T-cell (primary cell): ENCODE results near the gene NME1. TPM values are rescaled to one million over a fixed set of nuclear protein-coding genes. Genes with fewer than 3 reads are reported as not detected.

Experiments
- ATAC-seq, 4 experiments: fragments of 200-7000 bp in 3 of 4; fragments of 150-1000 bp in 1 of 4; cut with Tn5 transposase; replicated peaks in 1 of 4; 1 replicate in 3 of 4; 2 replicates in 1 of 4; pipeline ENCODE4 v1.10.0; 2021; ENCODE audit warnings: moderate library complexity in 3 of 4, mild to moderate bottlenecking in 2 of 4, moderate number of reproducible peaks in 1 of 4
- CTCF ChIA-PET, 2 donors: fragments of 300-600 bp; sonication (Branson Sonifier 250); formaldehyde crosslinking; loops; one replicate each; lab custom pipeline; 2022; ENCODE audit warnings: antibody characterized with exemption in 2 of 2; lab: Charles Lee
- POLR2A ChIA-PET, 2 donors: fragments of 300-600 bp; sonication (Branson Sonifier 250); formaldehyde crosslinking; loops; one replicate each; lab custom pipeline; 2022; ENCODE audit warnings: antibody characterized with exemption in 2 of 2; lab: Charles Lee
- DNase-seq, 35 experiments: peaks; one replicate each; pipeline versions ENCODE4 v3.0.0 to v3.0.0-alpha.2; 2013 to 2023
- H3K27ac ChIP-seq: one replicate; pipeline ENCODE4 v1.5.1; 2013; ENCODE audit warnings: low read length
- H3K27me3 ChIP-seq, 2 experiments: replicated peaks in 1 of 2; 1 replicate in 1 of 2; 2 replicates in 1 of 2; pipeline versions ENCODE4 v1.6.1 to v1.7.0; 2013; ENCODE audit warnings: low read length in 1 of 2, mixed read lengths in 1 of 2; ENCODE audit not compliant: control insufficient read depth in 2 of 2, insufficient read depth in 2 of 2; ENCODE audit errors: extremely low read depth in 1 of 2
- H3K36me3 ChIP-seq, 2 donors: 1 replicate in 1 of 2; 2 replicates in 1 of 2; pipeline versions ENCODE4 v1.6.1 to v1.7.0; 2013; ENCODE audit warnings: low read length in 1 of 2; ENCODE audit not compliant: control insufficient read depth in 2 of 2, insufficient read depth in 1 of 2; ENCODE audit errors: extremely low read depth in 1 of 2
- H3K4me1 ChIP-seq, 2 experiments: 1 replicate in 1 of 2; 2 replicates in 1 of 2; pipeline versions ENCODE4 v1.6.1 to v1.7.0; 2013; ENCODE audit warnings: low read length in 2 of 2, mixed read lengths in 1 of 2; ENCODE audit not compliant: insufficient read depth in 2 of 2, control insufficient read depth in 1 of 2; ENCODE audit errors: extremely low read depth in 1 of 2
- H3K4me3 ChIP-seq, 2 donors: 1 replicate in 1 of 2; 2 replicates in 1 of 2; pipeline versions ENCODE4 v1.5.1 to v1.7.0; 2013; ENCODE audit warnings: mild to moderate bottlenecking in 2 of 2, low read length in 1 of 2, moderate library complexity in 1 of 2; ENCODE audit not compliant: control insufficient read depth in 1 of 2; ENCODE audit errors: extremely low read depth in 1 of 2
- H3K9me3 ChIP-seq: 2 replicates; pipeline ENCODE4 v1.7.0; 2013
- H3K27ac Mint-ChIP-seq, 2 donors: one replicate each; pipeline ENCODE4 v1.8.0; 2020 to 2021; ENCODE audit warnings: mild to moderate bottlenecking in 2 of 2, mixed read lengths in 2 of 2
- H3K27me3 Mint-ChIP-seq, 2 donors: one replicate each; pipeline ENCODE4 v1.8.0; 2021 to 2022; ENCODE audit warnings: mixed read lengths in 2 of 2
- H3K36me3 Mint-ChIP-seq: one replicate; pipeline ENCODE4 v1.8.0; 2021; ENCODE audit warnings: mixed read lengths
- H3K4me1 Mint-ChIP-seq, 3 donors: one replicate each; pipeline ENCODE4 v1.8.0; 2020 to 2022; ENCODE audit warnings: mixed read lengths in 3 of 3, mild to moderate bottlenecking in 1 of 3
- H3K4me3 Mint-ChIP-seq, 3 donors: one replicate each; pipeline ENCODE4 v1.8.0; 2020 to 2022; ENCODE audit warnings: mild to moderate bottlenecking in 3 of 3, mixed read lengths in 3 of 3, moderate library complexity in 3 of 3
- H3K9me3 Mint-ChIP-seq, 3 donors: one replicate each; pipeline ENCODE4 v1.8.0; 2020 to 2022; ENCODE audit warnings: mixed read lengths in 3 of 3
- WGBS: methylation state at CpG from one replicate; pipeline ENCODE4 v1.1.5; 2013; ENCODE audit warnings: missing lambda C conversion rate; ENCODE audit not compliant: insufficient coverage; 5-methylcytosine and 5-hydroxymethylcytosine counted together
- total RNA-seq, 35 experiments: library from RNA in 6 of 35; stranded (reverse) in 6 of 35; fragments of 120-200 nt in 1 of 35; gene quantifications; one replicate each; pipeline versions ENCODE4 v1.2.1 to v1.2.4 and lab custom pipeline; 2013 to 2026

NME1 gene
- total RNA-seq, 5 donors from 2014 or later (not counting 1 experiment from before 2014, with no cell fraction given) = 17.7 to 28.0 (median 22.1) TPM

DNA sequence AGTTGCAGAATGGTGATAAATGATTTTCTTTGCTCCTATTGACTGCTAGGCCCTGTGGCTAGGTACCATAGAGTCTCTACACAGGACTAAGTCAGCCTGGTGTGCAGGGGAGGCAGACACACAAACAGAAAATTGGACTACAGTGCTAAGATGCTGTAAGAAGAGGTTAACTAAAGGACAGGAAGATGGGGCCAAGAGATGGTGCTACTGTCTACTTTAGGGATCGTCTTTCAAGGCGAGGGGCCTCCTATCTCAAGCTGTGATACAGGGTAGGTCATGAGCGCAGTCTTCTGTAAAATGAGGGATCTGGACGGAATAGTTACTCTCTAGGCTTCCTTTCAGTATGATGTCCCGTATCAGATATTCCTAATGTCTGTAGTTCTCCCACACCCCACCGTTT lies 817 bp downstream of the NME1 start:
- DNase-seq (peak in 1 of 35 experiments; percentile 19), ATAC-seq (no peak)
- H3K4me1 Mint-ChIP-seq = peaks cover 5 to 7% (median 5%) of the 10 kb centered on the region in 3 donors
- H3K36me3 ChIP-seq = peaks cover 0 to 9% of the 10 kb centered on the region in 2 donors
- peak overlapping the region; percentile 87 to 90 for H3K4me3 ChIP-seq
- H3K36me3 Mint-ChIP-seq = peaks cover 6% of the 10 kb centered on the region
- no peak overlapping the region for H3K4me3 Mint-ChIP-seq
- H3K27me3 ChIP-seq = no peaks in the 10 kb centered on the region
- 0% methylated on average over 1 of the region's 6 CpGs for WGBS
- H3K27me3 Mint-ChIP-seq = no peaks in the 10 kb centered on the region
- H3K9me3 Mint-ChIP-seq = no peaks in the 10 kb centered on the region
- no peaks in the 10 kb centered on the region for H3K9me3 ChIP-seq
- H3K4me1 ChIP-seq = peaks cover 11 to 21% of the 10 kb centered on the region in 2 experiments
- CTCF ChIA-PET = interaction anchor here in 1 of 2 donors (1.6 kb wide), 1 partner anchor 154 kb away, joined by 61 read pairs; no protein-coding TSS in a partner anchor
- POLR2A ChIA-PET = interaction anchor here (0.5 to 0.7 kb wide), 4 partner anchors 15 to 458 kb away, joined by 3 to 6 read pairs (median 4); no protein-coding TSS in a partner anchor
- H3K27ac Mint-ChIP-seq = no peak overlapping the region
- H3K27ac ChIP-seq = no peak overlapping the region

- Histone ChIP-seq H3K4me3 (no peak overlapping the region), H3K4me1 (peaks cover 11 to 21% of the 10 kb centered on the region in 2 experiments), H3K36me3 (peaks cover 0 to 14% of the 10 kb centered on the region in 2 donors), H3K27me3 (no peaks in the 10 kb centered on the region), H3K9me3 (no peaks in the 10 kb centered on the region), H3K27ac (no peak overlapping the region)
- DNase-seq (no peak), ATAC-seq (no peak)
- peaks cover 5 to 7% (median 5%) of the 10 kb centered on the region in 3 donors for H3K4me1 Mint-ChIP-seq
- peaks cover 14% of the 10 kb centered on the region for H3K36me3 Mint-ChIP-seq
- no CpG with 5 or more reads among the region's 8 CpGs for WGBS
- ChIA-PET CTCF (no interaction called here), POLR2A (no interaction called here)
- H3K27me3 Mint-ChIP-seq = no peaks in the 10 kb centered on the region
- no peaks in the 10 kb centered on the region for H3K9me3 Mint-ChIP-seq
- H3K27ac Mint-ChIP-seq = peak overlapping the region in 1 of 2 donors; percentile 6
- H3K4me3 Mint-ChIP-seq = peak overlapping the region in 1 of 3 donors; percentile 13
Observed at GRCh38 chr17:51155416-51155815, 2.1 kb downstream of the NME1 start.

DNA sequence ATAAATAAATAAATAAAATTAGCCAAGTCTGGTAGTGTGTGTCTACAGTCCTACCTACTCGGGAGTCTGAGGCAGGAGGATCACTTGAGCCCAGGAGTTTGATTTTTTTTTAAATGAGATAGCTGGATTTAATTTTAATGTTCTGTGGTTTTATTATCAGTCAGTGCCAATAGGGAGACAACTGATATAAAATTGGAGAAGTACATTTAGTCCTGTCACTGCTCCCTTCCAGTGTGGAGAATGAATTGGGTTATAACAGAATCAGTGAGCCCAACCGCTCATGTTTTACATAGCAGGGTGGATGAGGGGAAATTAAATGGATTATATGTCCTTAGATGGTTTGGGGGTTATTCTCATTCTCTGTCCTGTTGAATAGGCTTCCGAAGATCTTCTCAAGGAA lies 6.2 kb downstream of the NME1 start:
- no peak overlapping the region for H3K27ac Mint-ChIP-seq
- H3K36me3 Mint-ChIP-seq = peaks cover 29% of the 10 kb centered on the region
- H3K27me3 ChIP-seq = no peaks in the 10 kb centered on the region
- CTCF ChIA-PET = no interaction called here
- peaks cover under 1 to 5% of the 10 kb centered on the region in 2 experiments for H3K4me1 ChIP-seq
- no peak overlapping the region for H3K4me3 Mint-ChIP-seq
- DNase-seq (no peak), ATAC-seq (no peak)
- 96% methylated on average over 2 of the region's 3 CpGs for WGBS
- H3K9me3 ChIP-seq = no peaks in the 10 kb centered on the region
- H3K4me3 ChIP-seq = no peak overlapping the region
- no peaks in the 10 kb centered on the region for H3K27me3 Mint-ChIP-seq
- H3K27ac ChIP-seq = no peak overlapping the region
- no peaks in the 10 kb centered on the region for H3K9me3 Mint-ChIP-seq
- H3K36me3 ChIP-seq = peaks cover 0 to 24% of the 10 kb centered on the region in 2 donors
- peaks cover 5 to 7% (median 5%) of the 10 kb centered on the region in 3 donors for H3K4me1 Mint-ChIP-seq
- POLR2A ChIA-PET = interaction anchor here in 1 of 2 donors (0.5 kb wide), 1 partner anchor 21 kb away, joined by 6 read pairs; no protein-coding TSS in a partner anchor

GRCh38 chr17:51161541-51161940 lies 8.2 kb downstream of the NME1 start:
- H3K4me1 Mint-ChIP-seq = peaks cover 6 to 14% (median 9%) of the 10 kb centered on the region in 3 donors
- no peak for DNase-seq
- peaks cover 29% of the 10 kb centered on the region for H3K36me3 Mint-ChIP-seq

GRCh38 chr17:51164911-51165679 lies 11.7 kb downstream of the NME1 start:
- H3K9me3 Mint-ChIP-seq = no peaks in the 10 kb centered on the region
- H3K27ac ChIP-seq = peak overlapping the region; percentile 72
- peaks cover 3 to 18% of the 10 kb centered on the region in 2 donors for H3K36me3 ChIP-seq
- peak overlapping the region; percentile 89 to 96 (median 91) for H3K4me3 Mint-ChIP-seq
- no peak for ATAC-seq
- peak overlapping the region; percentile 94 to 96 for H3K27ac Mint-ChIP-seq
- CTCF ChIA-PET = interaction anchor here in 1 of 2 donors (0.9 to 1.3 kb wide), 2 partner anchors 12 to 165 kb away, joined by 3 to 4 read pairs; partner anchors contain the start of gene NME1
- H3K36me3 Mint-ChIP-seq = peaks cover 32% of the 10 kb centered on the region
- H3K4me1 Mint-ChIP-seq = peaks cover 18 to 29% (median 19%) of the 10 kb centered on the region in 3 donors
- 92% methylated on average over 15 of the region's 16 CpGs for WGBS
- POLR2A ChIA-PET = interaction anchor here in 1 of 2 donors (0.6 kb wide), 1 partner anchor 1413 kb away, joined by 4 read pairs; no protein-coding TSS in a partner anchor
- H3K4me3 ChIP-seq = no peak overlapping the region
- no peaks in the 10 kb centered on the region for H3K27me3 Mint-ChIP-seq
- H3K4me1 ChIP-seq = peaks cover 0 to 20% of the 10 kb centered on the region in 2 experiments
- no peaks in the 10 kb centered on the region for H3K9me3 ChIP-seq
- no peak for DNase-seq
- no peaks in the 10 kb centered on the region for H3K27me3 ChIP-seq

More at GRCh38 chr17:51161541-51161940, 8.2 kb downstream of the NME1 start:
- Histone ChIP-seq H3K4me3 (no peak overlapping the region), H3K27me3 (no peaks in the 10 kb centered on the region), H3K4me1 (peaks cover 0 to 8% of the 10 kb centered on the region in 2 experiments), H3K9me3 (no peaks in the 10 kb centered on the region), H3K36me3 (peaks cover 0 to 22% of the 10 kb centered on the region in 2 donors), H3K27ac (no peak overlapping the region)
- ATAC-seq = no peak
- WGBS = no CpG with 5 or more reads among the region's 3 CpGs
- ChIA-PET POLR2A (interaction anchor here in 1 of 2 donors (0.7 kb wide), 1 partner anchor 17 kb away, joined by 6 read pairs; no protein-coding TSS in a partner anchor), CTCF (no interaction called here)
- no peaks in the 10 kb centered on the region for H3K27me3 Mint-ChIP-seq
- H3K4me3 Mint-ChIP-seq = no peak overlapping the region
- no peaks in the 10 kb centered on the region for H3K9me3 Mint-ChIP-seq
- no peak overlapping the region for H3K27ac Mint-ChIP-seq

GRCh38 chr17:51165680-51166197 lies 12.4 kb downstream of the NME1 start:
- DNase-seq = peak in 13 of 35 experiments; percentile 2 to 36 (median 9)
- peaks cover 0 to 20% of the 10 kb centered on the region in 2 experiments for H3K4me1 ChIP-seq
- Mint-ChIP-seq H3K27ac (peak overlapping the region; percentile 94 to 96), H3K4me1 (peaks cover 18 to 29% (median 19%) of the 10 kb centered on the region in 3 donors), H3K9me3 (no peaks in the 10 kb centered on the region), H3K27me3 (no peaks in the 10 kb centered on the region), H3K36me3 (peaks cover 31% of the 10 kb centered on the region), H3K4me3 (peak overlapping the region; percentile 89 to 96 (median 91))
- POLR2A ChIA-PET = no interaction called here
- peaks cover 9 to 18% of the 10 kb centered on the region in 2 donors for H3K36me3 ChIP-seq
- ATAC-seq = peak; percentile 2 to 22 (median 12)
- no peaks in the 10 kb centered on the region for H3K27me3 ChIP-seq
- H3K4me3 ChIP-seq = peak overlapping the region; percentile 47 to 91
- H3K9me3 ChIP-seq = no peaks in the 10 kb centered on the region
- CTCF ChIA-PET = interaction anchor here in 1 of 2 donors (1.3 kb wide), 2 partner anchors 9 to 12 kb away, joined by 4 to 5 read pairs; partner anchors contain the start of gene NME1
- H3K27ac ChIP-seq = peak overlapping the region; percentile 72
- WGBS = 28% methylated on average over 21 of the region's 21 CpGs
